Bronchial epithelial cell (primary cell): ENCODE results near the gene ADAMTS2. TPM values are rescaled to one million over a fixed set of nuclear protein-coding genes. Genes with fewer than 3 reads are reported as not detected.

Experiments
- DNase-seq: peaks from one replicate; pipeline ENCODE4 v3.0.0-alpha.2; 2010; ENCODE audit warnings: low read depth
- FAIRE-seq: peaks from 2 replicates; lab custom pipeline; 2011; peaks lifted over from hg19 to GRCh38; lab: Jason Lieb, UNC
- H3K27me3 ChIP-seq: 2 replicates; pipeline ENCODE4 v1.5.1; 2011; ENCODE audit warnings: low read length; ENCODE audit not compliant: control insufficient read depth, insufficient read depth
- H3K36me3 ChIP-seq: 2 replicates; pipeline ENCODE4 v1.5.1; 2011; ENCODE audit warnings: low read length; ENCODE audit not compliant: control insufficient read depth, insufficient read depth
- H3K4me3 ChIP-seq: 2 replicates; pipeline ENCODE4 v1.5.1; 2011; ENCODE audit warnings: mild to moderate bottlenecking, low read depth, low read length, control low read depth
- CTCF ChIP-seq: IDR thresholded peaks from 2 replicates; pipeline ENCODE4 v1.5.1; 2011; ENCODE audit warnings: mild to moderate bottlenecking, moderate library complexity, low read length, control low read depth, inconsistent platforms; ENCODE audit not compliant: insufficient read depth, severe bottlenecking
- total RNA-seq: library from RNA; depleted of rRNA; stranded (reverse); fragments of >200 nt; gene quantifications from 2 replicates; pipeline ENCODE4 v1.2.1, GENCODE V29; 2014

Gene ADAMTS2
- total RNA-seq, 1 donor from 2014 or later: 0.26 TPM

GRCh38 chr5:179122411-179123108, 222.7 kb downstream of the ADAMTS2 start:
- H3K27me3 ChIP-seq: no peaks in the 10 kb centered on the region
- no peak overlapping the region for H3K4me3 ChIP-seq
- H3K36me3 ChIP-seq: no peaks in the 10 kb centered on the region
- no peak for FAIRE-seq
- TF ChIP-seq CTCF: no peak
- DNase-seq: no peak

DNA sequence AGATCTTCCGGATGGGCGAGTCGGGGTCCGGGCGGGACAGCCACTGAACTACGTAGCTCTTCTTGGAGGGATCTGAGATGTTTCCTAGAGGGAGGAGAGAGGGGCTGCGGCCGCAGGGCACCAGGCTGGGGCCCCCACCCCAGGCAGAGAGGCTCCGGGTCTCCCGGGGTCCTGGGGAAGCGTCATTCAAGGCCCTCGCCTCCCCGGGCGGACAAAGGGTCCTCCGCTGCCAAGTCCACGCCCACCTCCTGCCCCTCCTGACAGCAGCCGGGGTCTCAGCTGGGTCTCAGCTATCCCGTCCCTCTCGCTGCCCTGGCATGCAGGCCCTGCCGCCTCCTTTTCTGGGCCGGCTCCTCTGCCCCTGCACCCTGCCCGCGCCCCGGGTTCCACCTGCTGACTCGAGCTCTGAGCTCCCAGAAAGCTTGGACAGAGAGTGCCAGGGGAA, 223.6 kb downstream of the ADAMTS2 start:
- FAIRE-seq: no peak
- Histone ChIP-seq H3K4me3 (no peak overlapping the region), H3K36me3 (no peaks in the 10 kb centered on the region), H3K27me3 (no peaks in the 10 kb centered on the region)
- TF ChIP-seq CTCF: no peak
- no peak for DNase-seq

DNA sequence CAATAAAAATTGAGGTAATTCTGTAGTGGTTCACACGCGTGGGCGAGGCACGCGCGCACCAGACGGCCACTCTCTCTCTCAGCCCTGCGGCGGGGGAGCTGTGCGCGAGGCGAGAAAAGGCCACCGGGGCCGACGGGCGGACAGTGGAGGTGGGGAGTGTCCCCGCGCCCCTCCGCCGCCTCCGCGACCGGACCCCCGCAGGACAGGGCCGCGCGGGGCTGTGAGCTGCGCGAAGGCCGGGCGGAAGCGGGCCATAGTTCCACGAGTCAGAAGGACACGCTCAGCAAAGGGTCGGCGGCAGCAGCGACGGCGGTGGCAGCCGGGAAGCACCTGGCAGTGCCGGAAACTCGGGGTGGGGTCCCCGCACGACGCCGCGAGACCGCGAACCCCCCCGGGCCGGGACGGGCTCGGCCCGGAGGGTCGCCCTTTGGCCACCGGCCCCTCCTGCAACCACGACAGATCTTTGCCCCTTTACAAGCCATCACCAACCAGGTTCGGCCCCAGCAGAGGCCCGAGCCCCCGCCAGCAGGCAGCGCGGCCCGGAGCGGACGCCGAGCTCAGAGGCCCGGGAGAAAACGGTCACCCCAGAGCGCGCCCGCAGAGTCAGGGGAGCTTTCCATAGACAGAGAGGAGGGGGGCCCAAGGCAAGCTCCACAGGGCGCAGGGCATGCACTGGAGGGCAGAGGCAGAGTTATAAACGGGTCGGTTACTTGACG, 224.2 kb downstream of the ADAMTS2 start:
- H3K4me3 ChIP-seq: no peak overlapping the region
- FAIRE-seq (no peak), DNase-seq (no peak)
- no peaks in the 10 kb centered on the region for H3K36me3 ChIP-seq
- no peaks in the 10 kb centered on the region for H3K27me3 ChIP-seq
- TF ChIP-seq CTCF: no peak

DNA sequence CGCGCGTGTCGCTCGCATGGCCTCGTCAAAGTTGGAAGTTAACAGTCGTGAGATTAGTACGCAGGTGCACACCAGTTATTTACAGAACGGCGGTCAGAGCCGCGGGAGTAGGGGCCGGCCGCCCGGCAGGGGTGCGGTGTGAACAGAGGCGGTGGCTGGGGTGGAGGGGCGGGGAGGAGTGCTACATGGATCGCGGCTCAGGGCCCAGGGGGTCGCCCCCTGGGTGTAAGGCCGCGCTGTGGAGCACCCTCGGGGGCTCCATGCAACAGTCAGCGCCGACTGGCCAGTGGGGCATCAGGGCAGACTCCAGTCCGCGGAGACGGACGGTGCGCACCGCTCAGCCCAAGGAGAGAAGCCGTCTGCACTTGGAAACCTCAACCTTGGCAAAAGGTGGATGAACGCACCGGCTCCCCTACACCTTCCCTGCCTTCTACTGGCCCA, 224.8 kb downstream of the ADAMTS2 start:
- Histone ChIP-seq H3K27me3 (no peaks in the 10 kb centered on the region), H3K36me3 (no peaks in the 10 kb centered on the region), H3K4me3 (no peak overlapping the region)
- FAIRE-seq (no peak), DNase-seq (no peak)
- no peak for TF ChIP-seq CTCF

DNA sequence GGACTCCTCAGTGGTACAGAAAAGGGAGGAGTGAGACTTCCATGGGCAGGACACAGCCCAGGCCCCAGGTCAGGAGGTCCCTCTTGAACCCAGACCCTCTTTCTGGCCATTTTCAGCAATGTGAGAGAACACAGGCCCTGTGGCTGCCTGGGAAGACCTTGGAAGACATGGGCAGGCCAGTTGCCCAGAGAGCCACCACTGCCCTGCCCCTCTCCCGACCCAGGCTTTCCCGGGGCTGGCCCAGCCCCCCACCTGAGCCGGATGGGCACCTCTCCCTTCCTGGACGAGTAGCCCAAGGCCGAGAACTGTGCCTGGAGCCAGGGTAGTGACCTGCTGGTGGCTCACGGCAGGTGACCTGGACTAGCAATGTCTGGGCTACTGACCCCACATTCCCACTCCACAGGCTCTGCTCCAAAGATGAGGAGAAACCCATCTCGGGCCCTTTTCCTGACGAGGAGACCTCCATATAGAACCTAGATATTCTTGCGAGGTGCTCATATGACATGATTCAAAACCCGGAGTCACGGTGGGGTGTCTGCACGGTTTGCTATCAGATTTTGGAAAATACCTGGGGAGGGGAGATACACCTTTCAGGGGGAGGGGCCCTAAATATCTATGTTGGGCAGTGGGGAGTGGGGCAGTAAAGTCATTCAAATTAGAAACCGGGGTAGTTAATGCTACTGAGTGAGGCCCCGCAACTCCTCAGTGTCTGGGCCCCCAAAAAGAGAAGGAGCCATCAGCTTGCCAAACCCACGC, 225.7 kb downstream of the ADAMTS2 start:
- FAIRE-seq: no peak
- no peak overlapping the region for H3K4me3 ChIP-seq
- no peaks in the 10 kb centered on the region for H3K27me3 ChIP-seq
- DNase-seq: no peak
- H3K36me3 ChIP-seq: no peaks in the 10 kb centered on the region
- TF ChIP-seq CTCF: no peak
